ENCODE measurements around the gene KCTD16. TPM values are rescaled to one million over a fixed set of nuclear protein-coding genes. Genes with fewer than 3 reads are reported as not detected.

Gene KCTD16
- total RNA-seq, 6 experiments from 2014 or later: under 0.01 to 0.02 (median 0.02) TPM; not detected in 3

- 59% methylated on average over 1 of the region's 1 CpG for WGBS (ENCODE audit: insufficient coverage, low coverage, low lambda C conversion rate, missing lambda C conversion rate)
- no peak for ATAC-seq
- Histone ChIP-seq H3K9me3 (no peaks in the 10 kb centered on the region), H3K36me3 (no peaks in the 10 kb centered on the region), H3K27ac (no peak overlapping the region), H3K27me3 (no peaks in the 10 kb centered on the region), H3K4me1 (no peaks in the 10 kb centered on the region), H3K4me3 (no peak overlapping the region)
- TF ChIP-seq POLR2A (IDR thresholded peaks at IDR 0.05) (no peak), CTCF (IDR thresholded peaks at IDR 0.05) (no peak)
- intact Hi-C loops (cut with DNase I): no loop called here
- DNase-seq: no peak
Measured at GRCh38 chr5:144281784-144282183, 111.1 kb downstream of the KCTD16 start.

- H3K4me3 ChIP-seq: no peak overlapping the region
- H3K36me3 ChIP-seq: no peaks in the 10 kb centered on the region
- TF ChIP-seq CTCF (IDR thresholded peaks at IDR 0.05) (no peak), POLR2A (IDR thresholded peaks at IDR 0.05) (no peak)
- intact Hi-C loops (cut with DNase I): no loop called here
- no peak for ATAC-seq
- H3K27ac ChIP-seq: no peak overlapping the region
- WGBS (ENCODE audit: insufficient coverage, low coverage, low lambda C conversion rate, missing lambda C conversion rate): 100% methylated on average over 2 of the region's 2 CpGs
- no peaks in the 10 kb centered on the region for H3K27me3 ChIP-seq
- H3K9me3 ChIP-seq: no peaks in the 10 kb centered on the region
- no peak for DNase-seq
- no peaks in the 10 kb centered on the region for H3K4me1 ChIP-seq
Measured at GRCh38 chr5:144284036-144284435, 113.4 kb downstream of the KCTD16 start.

DNA sequence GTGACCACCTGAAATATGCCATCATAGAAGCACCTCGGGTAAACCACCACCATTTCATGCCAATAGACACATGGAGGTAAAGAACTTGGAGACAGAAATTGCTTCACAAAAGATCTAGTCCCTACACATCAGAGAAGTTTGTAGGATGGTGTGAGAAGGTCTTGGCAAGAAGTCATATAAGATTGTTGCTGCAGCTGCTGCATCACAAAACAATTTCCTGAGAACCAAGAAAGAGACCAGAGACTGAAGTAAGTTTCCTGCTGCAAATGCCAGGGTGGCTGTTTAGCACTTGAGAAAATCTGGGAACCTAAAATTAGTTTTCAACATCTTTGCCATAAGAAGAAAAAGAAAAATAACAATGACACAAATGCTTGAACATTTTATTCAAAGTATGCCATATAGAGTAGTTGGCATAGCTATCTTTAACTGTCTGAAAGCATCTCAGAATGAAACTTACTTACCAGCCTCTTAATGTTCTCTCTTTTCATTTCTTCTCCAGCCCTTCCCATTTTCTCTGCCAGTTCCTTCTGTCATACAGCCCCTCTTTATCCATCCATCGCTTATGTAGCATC, 114.3 kb downstream of the KCTD16 start:
- H3K4me3 ChIP-seq: no peak overlapping the region
- no peaks in the 10 kb centered on the region for H3K4me1 ChIP-seq
- H3K27ac ChIP-seq: no peak overlapping the region
- no peaks in the 10 kb centered on the region for H3K9me3 ChIP-seq
- ATAC-seq (no peak), DNase-seq (no peak)
- WGBS (ENCODE audit: insufficient coverage, low coverage, low lambda C conversion rate, missing lambda C conversion rate): 81% methylated on average over 2 of the region's 2 CpGs
- H3K36me3 ChIP-seq: no peaks in the 10 kb centered on the region
- no peaks in the 10 kb centered on the region for H3K27me3 ChIP-seq
- TF ChIP-seq CTCF (IDR thresholded peaks at IDR 0.05): no peak
- TF ChIP-seq POLR2A (IDR thresholded peaks at IDR 0.05): no peak
- intact Hi-C loops (cut with DNase I): no loop called here

GRCh38 chr5:144289277-144289676, 118.6 kb downstream of the KCTD16 start:
- WGBS (ENCODE audit: insufficient coverage, low coverage, low lambda C conversion rate, missing lambda C conversion rate): 58% methylated on average over 2 of the region's 2 CpGs
- ATAC-seq: no peak
- intact Hi-C loops (cut with DNase I): no loop called here

More at GRCh38 chr5:144289277-144289676, 118.6 kb downstream of the KCTD16 start:
- Histone ChIP-seq H3K36me3 (no peaks in the 10 kb centered on the region), H3K9me3 (no peaks in the 10 kb centered on the region), H3K27ac (no peak overlapping the region), H3K4me1 (no peaks in the 10 kb centered on the region), H3K27me3 (no peaks in the 10 kb centered on the region), H3K4me3 (no peak overlapping the region)
- no peak for TF ChIP-seq POLR2A (IDR thresholded peaks at IDR 0.05)
- no peak for TF ChIP-seq CTCF (IDR thresholded peaks at IDR 0.05)
- no peak for DNase-seq

All from right lobe of liver (tissue), 6 donors.